A549 (cell line): ENCODE results near the gene DDX43. TPM values are rescaled to one million over a fixed set of nuclear protein-coding genes. Genes with fewer than 3 reads are reported as not detected.
"Not testable (repeated sequence)": the region's sequence is repeated elsewhere in the genome, so short reads cannot be mapped to it uniquely, and the experiment has no call there.

Experiments used
- ATAC-seq, 2 experiments: fragments of 200-7000 bp in 1 of 2; fragments of >200 bp in 1 of 2; cut with Nextera tagmentation in 1 of 2; cut with Tn5 transposase in 1 of 2; 3 replicates each; pipeline versions ENCODE4 v1.8.0 to v1.9.1; 2018 to 2020; ENCODE audit warnings: mild to moderate bottlenecking in 1 of 2, moderate library complexity in 1 of 2
- CTCF ChIA-PET: fragments of 300-600 bp; sonication (Branson Sonifier 250); formaldehyde crosslinking; extraction: SDS; loops from one replicate; lab custom pipeline; 2021; ENCODE audit warnings: antibody characterized with exemption, inconsistent platforms; lab: Yijun Ruan, JAX
- POLR2A ChIA-PET: fragments of 350-600 bp; formaldehyde crosslinking; extraction: SDS; loops from one replicate; lab custom pipeline; 2021; ENCODE audit warnings: antibody characterized with exemption, inconsistent platforms; lab: Yijun Ruan, JAX
- DNase-seq, 2 experiments: peaks; one replicate each; pipeline versions ENCODE4 v3.0.0 to v3.0.0-alpha.2; 2011 to 2016; ENCODE audit warnings: low read depth in 1 of 2, low spot score in 1 of 2
- FAIRE-seq: peaks from 2 replicates; lab custom pipeline; 2011; peaks lifted over from hg19 to GRCh38; lab: Jason Lieb, UNC
- H3K27ac ChIP-seq, 2 experiments: fragments of >200 bp; sonication (Bioruptor Twin); formaldehyde crosslinking; 3 replicates each; pipeline ENCODE4 v1.5.1; 2016 to 2017
- H3K4me1 ChIP-seq: fragments of >200 bp; sonication (Bioruptor Twin); formaldehyde crosslinking; 3 replicates; pipeline ENCODE4 v1.6.1; 2016
- H3K4me2 ChIP-seq: fragments of >200 bp; sonication (Bioruptor Twin); formaldehyde crosslinking; 3 replicates; pipeline ENCODE4 v1.6.1; 2016
- H3K4me3 ChIP-seq: fragments of >200 bp; sonication (Bioruptor Twin); formaldehyde crosslinking; 3 replicates; pipeline ENCODE4 v1.5.1; 2016
- H3K9me3 ChIP-seq: fragments of >200 bp; sonication (Bioruptor Twin); formaldehyde crosslinking; 3 replicates; pipeline ENCODE4 v1.6.1; 2016
- BHLHE40 ChIP-seq: IDR thresholded peaks from 2 replicates; pipeline ENCODE4 v1.6.1; 2012; ENCODE audit warnings: low read depth, low read length, inconsistent platforms
- CEBPB ChIP-seq, 2 experiments: fragments of >200 bp in 1 of 2; sonication (Bioruptor Twin) in 1 of 2; formaldehyde crosslinking in 1 of 2; IDR thresholded peaks; 2 replicates each; pipeline ENCODE4 v1.6.1; 2012 to 2016
- CHD4 ChIP-seq: fragments of 200-600 bp; sonication (generic); IDR thresholded peaks from 2 replicates; pipeline ENCODE4 v1.6.1; 2016; ENCODE audit warnings: antibody characterized with exemption, mild to moderate bottlenecking, borderline replicate concordance
- FOSB ChIP-seq: fragments of 250-450 bp; sonication (Bioruptor Pico); IDR thresholded peaks from 2 replicates; pipeline ENCODE4 v1.5.0; 2020; ENCODE audit warnings: mild to moderate bottlenecking, moderate library complexity
- FOSL2 ChIP-seq, 2 experiments: fragments of 450-650 bp in 1 of 2; fragments of >200 bp in 1 of 2; sonication (Bioruptor Twin) in 1 of 2; formaldehyde crosslinking; IDR thresholded peaks; 2 replicates each; pipeline versions ENCODE4 v1.5.0 to v1.6.1; 2016 to 2020; ENCODE audit warnings: mild to moderate bottlenecking in 1 of 2, moderate library complexity in 1 of 2
- HEYL ChIP-seq: fragments of 250-450 bp; sonication (Bioruptor Pico); IDR thresholded peaks from 2 replicates; pipeline ENCODE4 v1.8.0; 2021; ENCODE audit warnings: mild to moderate bottlenecking, moderate library complexity
- HOXB5 ChIP-seq: fragments of 250-450 bp; sonication (Bioruptor Pico); IDR thresholded peaks from 2 replicates; pipeline ENCODE4 v1.5.0; 2020; ENCODE audit warnings: mild to moderate bottlenecking, moderate library complexity
- JUNB ChIP-seq: fragments of >200 bp; sonication (Bioruptor Twin); formaldehyde crosslinking; IDR thresholded peaks from 2 replicates; pipeline ENCODE4 v1.6.1; 2016
- PHF8 ChIP-seq: fragments of 200-600 bp; sonication (generic); IDR thresholded peaks from 2 replicates; pipeline ENCODE4 v1.6.1; 2016; ENCODE audit warnings: low read depth, mild to moderate bottlenecking, antibody characterized with exemption, moderate library complexity, borderline replicate concordance
- RCOR1 ChIP-seq: fragments of 150-350 bp; IDR thresholded peaks from 2 replicates; pipeline ENCODE4 v1.6.1; 2014; ENCODE audit warnings: antibody characterized with exemption, low read length, low read depth
- RFX5 ChIP-seq: fragments of 450-650 bp; IDR thresholded peaks from 2 replicates; pipeline ENCODE4 v1.7.1; 2014; ENCODE audit warnings: antibody characterized with exemption, mild to moderate bottlenecking, moderate library complexity
- RNF2 ChIP-seq: fragments of 200-600 bp; sonication (generic); IDR thresholded peaks from 2 replicates; pipeline ENCODE4 v1.6.1; 2016; ENCODE audit warnings: low read depth, mild to moderate bottlenecking, antibody characterized with exemption, moderate library complexity, borderline replicate concordance
- TFCP2L1 ChIP-seq: fragments of 250-450 bp; sonication (Bioruptor Pico); IDR thresholded peaks from 2 replicates; pipeline ENCODE4 v1.5.0; 2021; ENCODE audit warnings: mild to moderate bottlenecking
- TP53 ChIP-seq: fragments of 250-450 bp; sonication (Bioruptor Pico); IDR thresholded peaks from 2 replicates; pipeline ENCODE4 v1.5.0; 2021; ENCODE audit warnings: mild to moderate bottlenecking, moderate library complexity
- ZNF302 ChIP-seq: fragments of 250-450 bp; sonication (Bioruptor Pico); IDR thresholded peaks from 2 replicates; pipeline ENCODE4 v1.9.0; 2021; ENCODE audit warnings: inconsistent platforms, mild to moderate bottlenecking, moderate library complexity
- ZSCAN20 ChIP-seq: fragments of 250-450 bp; sonication (Bioruptor Pico); IDR thresholded peaks from 2 replicates; pipeline ENCODE4 v1.8.0; 2022; ENCODE audit warnings: mild to moderate bottlenecking, moderate library complexity
- WGBS: methylation state at CpG from one replicate; pipeline ENCODE4 v1.1.6; 2017; ENCODE audit errors: missing lambda C conversion rate; 5-methylcytosine and 5-hydroxymethylcytosine counted together
- polyA plus RNA-seq, 4 experiments: library from polyadenylated mRNA; depleted of rRNA in 3 of 4; stranded (reverse); fragments of >200 nt; fragmentation: RNase III in 1 of 4; extraction: RNeasy Plus Mini Kit Qiagen cat#74134 plus additional on column Dnase treatment in 1 of 4; gene quantifications; 2 replicates in 3 of 4; 3 replicates in 1 of 4; pipeline ENCODE4 v1.2.3, GENCODE V29; 2011 to 2017
- TF ChIP-seq, protein P1 (sequence below): IDR thresholded peaks from 2 replicates; pipeline ENCODE4 v1.6.1; 2012; ENCODE audit warnings: low read depth, borderline replicate concordance
- TF ChIP-seq, protein P2 (sequence below): fragments of 150-350 bp; IDR thresholded peaks from 2 replicates; pipeline ENCODE4 v1.6.1; 2014; ENCODE audit warnings: low read depth, mild to moderate bottlenecking, low read length
- TF ChIP-seq, protein P3 (sequence below): IDR thresholded peaks from 2 replicates; pipeline ENCODE4 v1.6.1; 2012
- TF ChIP-seq, protein P4 (sequence below): fragments of >200 bp; sonication (Bioruptor Twin); formaldehyde crosslinking; IDR thresholded peaks from 3 replicates; pipeline ENCODE4 v1.5.1; 2016

DDX43 gene
- polyA plus RNA-seq, 2 of the 4 experiments (the other 2 are of a cell fraction) = not detected

DNA sequence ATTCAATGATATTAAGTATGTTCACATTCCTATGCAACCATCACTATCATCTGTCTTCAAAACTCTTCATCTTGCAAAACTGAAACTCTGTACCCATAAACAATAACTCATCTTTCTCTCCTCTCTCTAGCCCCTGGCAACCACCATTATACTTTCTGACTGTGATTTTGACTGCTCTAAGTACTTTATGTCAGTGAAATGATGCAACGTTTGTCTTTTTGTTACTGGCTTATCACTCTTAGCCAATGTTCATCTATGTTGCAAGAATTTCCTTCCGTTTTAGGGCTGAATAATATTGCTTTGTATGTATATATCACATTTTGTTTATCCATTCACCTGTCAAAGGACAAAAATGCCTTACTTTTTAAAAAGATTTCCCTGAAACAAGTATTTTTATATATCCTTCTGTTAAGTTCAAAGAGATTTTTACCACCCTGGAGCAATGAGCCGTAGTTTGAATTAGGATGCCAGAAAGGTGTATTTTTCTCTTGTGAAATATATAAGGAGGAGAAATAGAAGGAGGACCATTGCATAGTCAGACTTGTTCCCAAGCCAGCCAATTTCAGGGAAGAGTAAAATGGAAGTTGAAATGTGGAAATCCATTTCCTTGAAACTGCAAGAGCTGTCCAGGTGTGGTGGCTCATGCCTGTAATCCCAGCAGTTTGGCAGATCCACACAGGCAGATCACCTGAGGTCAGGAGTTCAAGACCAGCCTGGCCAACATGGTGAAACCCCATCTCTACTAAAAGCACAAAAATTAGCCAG is 61.4 kb downstream of the DDX43 start:
- WGBS = 31% methylated on average over 3 of the region's 3 CpGs
- DNase-seq (peak in 1 of 2 experiments; percentile 12), ATAC-seq (no peak), FAIRE-seq (no peak)
- no peaks in the 10 kb centered on the region for H3K4me1 ChIP-seq
- ChIA-PET POLR2A (no interaction called here), CTCF (interaction anchor here (0.8 kb wide), 1 partner anchor 154 kb away, joined by 3 read pairs; no protein-coding TSS in a partner anchor)
- TF ChIP-seq, protein P1, sequence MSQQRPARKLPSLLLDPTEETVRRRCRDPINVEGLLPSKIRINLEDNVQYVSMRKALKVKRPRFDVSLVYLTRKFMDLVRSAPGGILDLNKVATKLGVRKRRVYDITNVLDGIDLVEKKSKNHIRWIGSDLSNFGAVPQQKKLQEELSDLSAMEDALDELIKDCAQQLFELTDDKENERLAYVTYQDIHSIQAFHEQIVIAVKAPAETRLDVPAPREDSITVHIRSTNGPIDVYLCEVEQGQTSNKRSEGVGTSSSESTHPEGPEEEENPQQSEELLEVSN = no peak
- TF ChIP-seq FOSL2 (IDR thresholded peaks at IDR 0.05) (no peak), FOSL2 (CRISPR knock-in tag; IDR thresholded peaks at IDR 0.05) (no peak), JUNB (no peak), ZNF302 (CRISPR knock-in tag) (no peak), CEBPB (IDR thresholded peaks at IDR 0.05) (peak; percentile 9 to 59; a peak in 1 of 4 replicates)
- H3K27ac ChIP-seq = peak overlapping the region in 1 of 2 experiments; percentile 35; a peak in 2 of 6 replicates
- H3K4me2 ChIP-seq = no peak overlapping the region; the same call in 2 of the 3 replicates
- no peaks in the 10 kb centered on the region for H3K9me3 ChIP-seq
- H3K4me3 ChIP-seq = no peak overlapping the region

DNA sequence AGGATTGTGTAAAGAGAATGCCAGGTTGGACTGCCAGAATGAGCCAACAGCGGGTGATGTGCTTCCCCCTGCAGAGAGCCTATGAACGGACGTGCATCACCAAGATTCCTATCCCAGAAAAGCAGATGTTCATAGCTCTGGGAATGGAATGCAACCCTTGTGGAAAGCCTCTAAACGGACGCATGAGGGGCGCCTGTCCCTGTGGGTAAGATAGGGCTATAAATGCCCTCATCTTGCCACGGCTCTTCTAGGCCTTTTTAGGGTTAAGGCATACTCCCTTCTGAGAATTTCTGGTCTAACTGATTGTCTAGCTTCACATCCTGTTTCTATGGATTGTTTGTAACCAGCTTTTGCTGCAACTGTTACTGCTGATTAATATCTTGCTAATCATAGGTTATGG is 64.8 kb downstream of the DDX43 start:
- FAIRE-seq, DNase-seq, H3K4me1 ChIP-seq, H3K4me3 ChIP-seq, CTCF ChIA-PET, POLR2A ChIA-PET, ATAC-seq, H3K4me2 ChIP-seq, H3K9me3 ChIP-seq, H3K27ac ChIP-seq: not testable (repeated sequence)
- WGBS = 91% methylated on average over 7 of the region's 7 CpGs

DNA sequence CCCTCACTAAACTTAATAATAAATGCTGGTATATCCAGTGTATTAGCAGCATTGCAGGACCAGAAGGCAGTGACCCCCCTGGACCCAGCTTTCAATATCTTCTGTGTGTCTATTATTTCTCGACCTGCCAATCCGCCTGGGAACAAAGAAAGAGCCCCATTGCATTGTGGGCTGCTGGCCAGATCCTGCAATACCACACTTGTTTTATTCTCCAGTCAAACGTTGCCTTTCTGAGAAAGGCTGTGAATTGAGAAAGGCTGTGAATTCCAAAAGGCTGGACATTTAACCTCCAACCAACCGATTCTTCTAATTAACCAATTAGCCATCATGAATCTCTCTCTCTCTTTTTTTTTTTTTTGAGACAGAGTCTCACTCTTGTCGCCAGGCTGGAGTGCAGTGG is 65.4 kb downstream of the DDX43 start:
- Histone ChIP-seq H3K4me1 (no peaks in the 10 kb centered on the region), H3K4me3 (no peak overlapping the region), H3K9me3 (no peaks in the 10 kb centered on the region)
- WGBS = 77% methylated on average over 5 of the region's 5 CpGs
- POLR2A ChIA-PET = interaction anchor here (2.4 kb wide), 1 partner anchor 61 kb away, joined by 18 read pairs; the partner anchor contains the start of gene EEF1A1
- FAIRE-seq (no peak), DNase-seq (no peak)
- no peak for TF ChIP-seq FOSB (CRISPR knock-in tag)
- TF ChIP-seq PHF8 = no peak
- TF ChIP-seq FOSL2 (IDR thresholded peaks at IDR 0.05) = no peak
- no peak for TF ChIP-seq FOSL2 (CRISPR knock-in tag; IDR thresholded peaks at IDR 0.05)
- TF ChIP-seq TFCP2L1 = no peak
- TF ChIP-seq CEBPB (IDR thresholded peaks at IDR 0.05) = no peak
- TF ChIP-seq ZSCAN20 (CRISPR knock-in tag) = no peak
- TF ChIP-seq, protein P2, sequence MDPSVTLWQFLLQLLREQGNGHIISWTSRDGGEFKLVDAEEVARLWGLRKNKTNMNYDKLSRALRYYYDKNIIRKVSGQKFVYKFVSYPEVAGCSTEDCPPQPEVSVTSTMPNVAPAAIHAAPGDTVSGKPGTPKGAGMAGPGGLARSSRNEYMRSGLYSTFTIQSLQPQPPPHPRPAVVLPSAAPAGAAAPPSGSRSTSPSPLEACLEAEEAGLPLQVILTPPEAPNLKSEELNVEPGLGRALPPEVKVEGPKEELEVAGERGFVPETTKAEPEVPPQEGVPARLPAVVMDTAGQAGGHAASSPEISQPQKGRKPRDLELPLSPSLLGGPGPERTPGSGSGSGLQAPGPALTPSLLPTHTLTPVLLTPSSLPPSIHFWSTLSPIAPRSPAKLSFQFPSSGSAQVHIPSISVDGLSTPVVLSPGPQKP = no peak
- no peak for TF ChIP-seq HOXB5
- TF ChIP-seq RCOR1 = no peak
- no peak for TF ChIP-seq TP53 (CRISPR knock-in tag)
- TF ChIP-seq, protein P3, sequence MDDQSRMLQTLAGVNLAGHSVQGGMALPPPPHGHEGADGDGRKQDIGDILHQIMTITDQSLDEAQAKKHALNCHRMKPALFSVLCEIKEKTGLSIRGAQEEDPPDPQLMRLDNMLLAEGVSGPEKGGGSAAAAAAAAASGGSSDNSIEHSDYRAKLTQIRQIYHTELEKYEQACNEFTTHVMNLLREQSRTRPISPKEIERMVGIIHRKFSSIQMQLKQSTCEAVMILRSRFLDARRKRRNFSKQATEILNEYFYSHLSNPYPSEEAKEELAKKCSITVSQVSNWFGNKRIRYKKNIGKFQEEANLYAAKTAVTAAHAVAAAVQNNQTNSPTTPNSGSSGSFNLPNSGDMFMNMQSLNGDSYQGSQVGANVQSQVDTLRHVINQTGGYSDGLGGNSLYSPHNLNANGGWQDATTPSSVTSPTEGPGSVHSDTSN = no peak
- no peak for TF ChIP-seq CHD4
- no peak for TF ChIP-seq RFX5
- no peak for TF ChIP-seq RNF2
- no peak for TF ChIP-seq HEYL
- TF ChIP-seq BHLHE40 = no peak
- TF ChIP-seq, protein P4, sequence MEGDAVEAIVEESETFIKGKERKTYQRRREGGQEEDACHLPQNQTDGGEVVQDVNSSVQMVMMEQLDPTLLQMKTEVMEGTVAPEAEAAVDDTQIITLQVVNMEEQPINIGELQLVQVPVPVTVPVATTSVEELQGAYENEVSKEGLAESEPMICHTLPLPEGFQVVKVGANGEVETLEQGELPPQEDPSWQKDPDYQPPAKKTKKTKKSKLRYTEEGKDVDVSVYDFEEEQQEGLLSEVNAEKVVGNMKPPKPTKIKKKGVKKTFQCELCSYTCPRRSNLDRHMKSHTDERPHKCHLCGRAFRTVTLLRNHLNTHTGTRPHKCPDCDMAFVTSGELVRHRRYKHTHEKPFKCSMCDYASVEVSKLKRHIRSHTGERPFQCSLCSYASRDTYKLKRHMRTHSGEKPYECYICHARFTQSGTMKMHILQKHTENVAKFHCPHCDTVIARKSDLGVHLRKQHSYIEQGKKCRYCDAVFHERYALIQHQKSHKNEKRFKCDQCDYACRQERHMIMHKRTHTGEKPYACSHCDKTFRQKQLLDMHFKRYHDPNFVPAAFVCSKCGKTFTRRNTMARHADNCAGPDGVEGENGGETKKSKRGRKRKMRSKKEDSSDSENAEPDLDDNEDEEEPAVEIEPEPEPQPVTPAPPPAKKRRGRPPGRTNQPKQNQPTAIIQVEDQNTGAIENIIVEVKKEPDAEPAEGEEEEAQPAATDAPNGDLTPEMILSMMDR = no peak
- TF ChIP-seq, all 56 proteins: peak for 0
- CTCF ChIA-PET = no interaction called here
- no peak overlapping the region for H3K27ac ChIP-seq
- ATAC-seq = no peak
- H3K4me2 ChIP-seq = no peak overlapping the region
